Vagina (tissue), 2 donors: ENCODE measurements around the gene DMD. TPM values are rescaled to one million over a fixed set of nuclear protein-coding genes. Genes with fewer than 3 reads are reported as not detected.

ENCODE experiments used
- DNase-seq, 2 donors: peaks; one replicate each; pipeline ENCODE4 v3.0.0-alpha.2; 2017; ENCODE audit errors: extremely low spot score in 2 of 2
- H3K27ac ChIP-seq: fragments of 200-600 bp; sonication (generic); one replicate; pipeline ENCODE4 v1.5.1; 2019
- H3K27me3 ChIP-seq: fragments of 200-600 bp; sonication (generic); one replicate; pipeline ENCODE4 v1.5.1; 2019
- H3K36me3 ChIP-seq, 2 donors: fragments of 200-600 bp; sonication (generic); one replicate each; pipeline ENCODE4 v1.5.1; 2017 to 2019
- H3K4me1 ChIP-seq: fragments of 200-600 bp; sonication (generic); one replicate; pipeline ENCODE4 v1.5.1; 2019
- H3K4me3 ChIP-seq, 2 donors: fragments of 200-600 bp; sonication (generic); 1 replicate in 1 of 2; 2 replicates in 1 of 2; pipeline ENCODE4 v1.5.1; 2016 to 2019
- H3K9me3 ChIP-seq: fragments of 200-600 bp; sonication (generic); one replicate; pipeline ENCODE4 v1.5.1; 2019
- POLR2A ChIP-seq, 2 donors: fragments of 450-650 bp; IDR thresholded peaks; one replicate each; pipeline ENCODE4 v1.6.1; 2017; ENCODE audit warnings: antibody characterized with exemption in 2 of 2, mild to moderate bottlenecking in 2 of 2, moderate library complexity in 2 of 2
- POLR2AphosphoS5 ChIP-seq, 2 donors: sonication (generic); formaldehyde crosslinking; IDR thresholded peaks; one replicate each; pipeline ENCODE4 v1.9.0; 2017; ENCODE audit warnings: antibody characterized with exemption in 2 of 2, mild to moderate bottlenecking in 2 of 2, low read depth in 1 of 2; ENCODE audit not compliant: insufficient read depth in 1 of 2
- intact Hi-C: fragments of 100-400 bp; cut with DNase I; formaldehyde crosslinking; loops from one replicate; pipeline ENCODE4 v1.15.1; 2023
- total RNA-seq: library from RNA; depleted of rRNA; stranded (reverse); fragments of >200 nt; gene quantifications from one replicate; pipeline ENCODE4 v1.2.3, GENCODE V29; 2016
- TF ChIP-seq, protein P1 (sequence below), 3 experiments: fragments of 450-650 bp in 2 of 3; fragments of 200-600 bp in 1 of 3; sonication (generic) in 1 of 3; IDR thresholded peaks; one replicate each; pipeline ENCODE4 v1.5.1; 2017 to 2019; ENCODE audit warnings: antibody characterized with exemption in 3 of 3, mild to moderate bottlenecking in 2 of 3, moderate library complexity in 2 of 3

Gene DMD
- total RNA-seq, 1 donor from 2014 or later: 25.8 TPM

DNA sequence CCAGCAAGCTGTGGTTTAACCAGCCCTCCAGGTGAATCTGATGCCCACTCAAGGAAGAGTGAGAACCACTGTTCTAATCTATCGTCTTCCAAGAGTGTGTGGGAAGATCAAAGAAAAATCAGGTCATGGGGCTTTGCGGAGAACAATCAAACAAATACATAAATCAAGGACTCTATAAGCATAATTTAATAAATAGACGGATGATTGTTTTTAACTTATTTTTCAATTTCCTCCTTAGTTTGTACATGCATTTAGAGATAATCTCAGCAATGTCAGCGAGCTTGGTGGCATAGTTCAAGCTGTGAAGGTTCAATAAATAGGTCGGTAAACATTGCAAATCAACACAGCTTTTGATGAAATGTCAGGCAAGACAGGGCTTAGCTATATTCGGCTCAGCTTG, 84.9 kb downstream of the DMD start:
- intact Hi-C loops: no loop called here
- Histone ChIP-seq H3K4me1 (no peaks in the 10 kb centered on the region), H3K4me3 (no peak overlapping the region), H3K36me3 (no peaks in the 10 kb centered on the region), H3K27ac (no peak overlapping the region), H3K27me3 (no peaks in the 10 kb centered on the region), H3K9me3 (no peaks in the 10 kb centered on the region)
- no peak for DNase-seq
- no peak for TF ChIP-seq POLR2AphosphoS5 (IDR thresholded peaks at IDR 0.05; ENCODE audit: insufficient read depth in 1 of 2, low read depth in 1 of 2)
- TF ChIP-seq, protein P1, sequence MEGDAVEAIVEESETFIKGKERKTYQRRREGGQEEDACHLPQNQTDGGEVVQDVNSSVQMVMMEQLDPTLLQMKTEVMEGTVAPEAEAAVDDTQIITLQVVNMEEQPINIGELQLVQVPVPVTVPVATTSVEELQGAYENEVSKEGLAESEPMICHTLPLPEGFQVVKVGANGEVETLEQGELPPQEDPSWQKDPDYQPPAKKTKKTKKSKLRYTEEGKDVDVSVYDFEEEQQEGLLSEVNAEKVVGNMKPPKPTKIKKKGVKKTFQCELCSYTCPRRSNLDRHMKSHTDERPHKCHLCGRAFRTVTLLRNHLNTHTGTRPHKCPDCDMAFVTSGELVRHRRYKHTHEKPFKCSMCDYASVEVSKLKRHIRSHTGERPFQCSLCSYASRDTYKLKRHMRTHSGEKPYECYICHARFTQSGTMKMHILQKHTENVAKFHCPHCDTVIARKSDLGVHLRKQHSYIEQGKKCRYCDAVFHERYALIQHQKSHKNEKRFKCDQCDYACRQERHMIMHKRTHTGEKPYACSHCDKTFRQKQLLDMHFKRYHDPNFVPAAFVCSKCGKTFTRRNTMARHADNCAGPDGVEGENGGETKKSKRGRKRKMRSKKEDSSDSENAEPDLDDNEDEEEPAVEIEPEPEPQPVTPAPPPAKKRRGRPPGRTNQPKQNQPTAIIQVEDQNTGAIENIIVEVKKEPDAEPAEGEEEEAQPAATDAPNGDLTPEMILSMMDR (IDR thresholded peaks at IDR 0.05): no peak
- no peak for TF ChIP-seq POLR2A (IDR thresholded peaks at IDR 0.05)

DNA sequence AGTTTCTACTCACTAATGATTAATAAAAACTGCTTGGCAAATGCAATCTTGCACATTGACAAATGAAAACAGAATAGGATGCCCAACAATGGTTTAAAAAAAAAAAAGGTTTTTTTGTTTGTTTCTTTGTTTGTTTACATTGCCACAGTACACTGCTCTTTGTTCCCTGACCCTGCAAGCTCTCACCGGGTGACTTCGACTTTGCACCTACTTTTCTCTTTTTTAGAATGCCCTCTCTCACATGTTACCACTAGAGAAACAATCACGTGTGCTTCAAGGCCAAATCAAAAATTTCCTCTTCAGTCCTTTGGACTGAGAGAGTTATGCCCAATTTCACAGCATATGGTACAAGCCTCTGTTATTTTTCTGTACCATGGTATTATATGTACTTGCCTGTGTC, 101.5 kb downstream of the DMD start:
- Histone ChIP-seq H3K4me1 (no peaks in the 10 kb centered on the region), H3K4me3 (no peak overlapping the region), H3K9me3 (no peaks in the 10 kb centered on the region), H3K36me3 (no peaks in the 10 kb centered on the region), H3K27me3 (no peaks in the 10 kb centered on the region), H3K27ac (no peak overlapping the region)
- intact Hi-C loops: no loop called here
- TF ChIP-seq, protein P1 (IDR thresholded peaks at IDR 0.05): no peak
- TF ChIP-seq POLR2A (IDR thresholded peaks at IDR 0.05): no peak
- no peak for TF ChIP-seq POLR2AphosphoS5 (IDR thresholded peaks at IDR 0.05; ENCODE audit: insufficient read depth in 1 of 2, low read depth in 1 of 2)
- no peak for DNase-seq

DNA sequence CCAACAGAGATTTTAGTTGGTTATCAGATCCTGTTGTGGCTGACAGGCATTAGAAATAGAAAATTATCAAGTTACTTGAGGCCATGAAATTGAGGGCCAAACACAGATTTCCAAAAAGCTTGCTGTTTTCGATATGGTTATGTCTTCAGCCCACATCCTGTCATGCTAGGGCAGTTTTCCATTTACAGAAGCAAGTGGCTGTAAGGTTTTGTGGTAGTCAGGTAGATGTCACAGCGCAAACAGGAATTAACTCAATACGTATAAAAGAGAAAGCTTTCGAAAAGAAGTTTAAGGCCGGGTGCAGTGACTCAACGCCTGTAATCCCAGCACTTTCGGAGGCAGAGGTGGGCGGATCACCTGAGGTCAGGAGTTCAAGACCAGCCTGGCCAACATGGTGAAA, 104.6 kb downstream of the DMD start:
- Histone ChIP-seq H3K27ac (no peak overlapping the region), H3K27me3 (no peaks in the 10 kb centered on the region), H3K4me1 (no peaks in the 10 kb centered on the region), H3K9me3 (no peaks in the 10 kb centered on the region), H3K4me3 (no peak overlapping the region), H3K36me3 (no peaks in the 10 kb centered on the region)
- intact Hi-C loops: no loop called here
- DNase-seq: no peak
- TF ChIP-seq, protein P1 (IDR thresholded peaks at IDR 0.05): no peak
- no peak for TF ChIP-seq POLR2A (IDR thresholded peaks at IDR 0.05)
- TF ChIP-seq POLR2AphosphoS5 (IDR thresholded peaks at IDR 0.05; ENCODE audit: insufficient read depth in 1 of 2, low read depth in 1 of 2): no peak

DNA sequence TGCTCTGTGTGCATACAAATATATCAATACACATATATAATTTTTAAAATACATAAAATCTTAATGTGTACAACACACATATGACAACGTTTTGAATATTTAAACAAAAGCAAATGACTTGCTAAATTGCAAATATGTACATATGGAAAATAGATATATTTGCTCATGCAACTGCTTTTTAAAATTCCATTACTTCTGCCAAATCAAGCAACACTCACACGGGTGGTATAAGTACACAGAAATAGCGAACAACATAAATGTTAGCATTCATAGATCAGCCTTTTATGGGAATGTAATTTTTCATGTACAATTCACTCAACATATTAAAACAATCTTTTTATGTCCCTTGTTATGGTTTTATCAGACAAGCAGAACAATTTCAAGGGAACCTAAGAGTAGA, 116.3 kb downstream of the DMD start:
- H3K36me3 ChIP-seq: no peaks in the 10 kb centered on the region
- intact Hi-C loops: no loop called here
- TF ChIP-seq POLR2AphosphoS5 (IDR thresholded peaks at IDR 0.05; ENCODE audit: insufficient read depth in 1 of 2, low read depth in 1 of 2) (no peak), POLR2A (IDR thresholded peaks at IDR 0.05) (no peak)
- TF ChIP-seq, protein P1 (IDR thresholded peaks at IDR 0.05): no peak
- H3K4me1 ChIP-seq: no peaks in the 10 kb centered on the region
- DNase-seq: no peak
- H3K27me3 ChIP-seq: no peaks in the 10 kb centered on the region
- no peaks in the 10 kb centered on the region for H3K9me3 ChIP-seq
- no peak overlapping the region for H3K27ac ChIP-seq
- H3K4me3 ChIP-seq: no peak overlapping the region

DNA sequence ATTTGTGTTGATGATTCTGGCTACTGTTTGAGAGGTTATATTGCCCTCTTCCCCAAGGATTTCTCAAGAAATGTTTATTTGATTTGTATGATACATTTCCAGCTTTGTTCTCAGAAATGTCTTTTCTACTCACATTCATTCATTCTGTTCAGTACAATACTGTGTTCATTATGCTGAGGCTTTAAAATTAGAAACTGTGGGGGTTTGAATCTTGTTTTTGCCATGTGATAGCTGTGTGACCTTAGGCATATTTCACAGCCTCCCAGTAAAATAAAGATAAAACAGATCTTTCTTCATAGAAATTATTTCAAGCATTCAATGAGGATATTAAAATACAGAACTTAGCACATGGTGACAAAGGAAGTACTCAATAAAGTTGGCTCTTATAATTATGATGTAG, 123.9 kb downstream of the DMD start:
- Histone ChIP-seq H3K4me1 (no peaks in the 10 kb centered on the region), H3K27me3 (no peaks in the 10 kb centered on the region), H3K9me3 (no peaks in the 10 kb centered on the region), H3K36me3 (no peaks in the 10 kb centered on the region), H3K4me3 (no peak overlapping the region), H3K27ac (no peak overlapping the region)
- no peak for TF ChIP-seq POLR2AphosphoS5 (IDR thresholded peaks at IDR 0.05; ENCODE audit: insufficient read depth in 1 of 2, low read depth in 1 of 2)
- TF ChIP-seq, protein P1 (IDR thresholded peaks at IDR 0.05): no peak
- no peak for DNase-seq
- intact Hi-C loops: no loop called here
